Measurements from ENCODE around the gene SLC25A47. TPM values are rescaled to one million over a fixed set of nuclear protein-coding genes. Genes with fewer than 3 reads are reported as not detected.
A peak's percentile ranks its signal among the peaks of the same experiment; 100 is the strongest.

SLC25A47 gene
- total RNA-seq, 1 donor from 2014 or later: not detected

DNA sequence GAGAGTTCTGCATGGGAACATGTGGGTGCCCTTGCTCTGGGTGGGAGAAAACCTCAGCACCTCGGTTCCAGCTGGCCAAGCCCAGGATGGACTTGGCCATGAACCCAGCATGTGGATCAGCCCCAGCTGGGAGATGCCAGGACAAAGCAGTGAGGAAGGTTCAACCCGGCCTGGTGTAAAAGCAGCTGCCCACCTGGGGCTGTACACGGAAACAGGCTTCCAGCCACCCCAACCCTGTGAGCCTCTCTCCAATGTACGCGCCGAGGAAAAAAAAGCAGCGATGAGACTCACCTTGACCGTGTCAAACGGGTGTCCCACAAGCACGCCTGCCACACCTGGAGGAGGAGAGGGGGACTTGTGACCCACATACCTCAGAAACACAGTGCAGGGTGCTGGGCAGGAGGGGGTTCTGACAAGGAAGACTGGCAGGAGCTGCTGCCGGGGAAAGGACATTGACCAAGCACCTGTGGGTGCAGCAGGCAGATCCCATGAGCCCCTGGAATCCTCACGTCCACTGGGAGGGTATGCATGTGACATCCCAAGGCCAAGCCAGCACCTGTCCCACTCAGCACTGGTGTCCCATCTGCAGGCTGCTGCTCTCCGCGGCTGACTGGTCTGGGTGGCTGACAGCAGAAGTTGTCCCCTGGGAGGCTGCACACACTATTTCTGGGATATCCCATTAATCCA lies 24.4 kb upstream of the SLC25A47 start:
- Histone ChIP-seq H3K27me3 (no peaks in the 10 kb centered on the region), H3K4me3 (no peak overlapping the region), H3K4me1 (peaks cover 7 to 18% of the 10 kb centered on the region in 2 donors), H3K36me3 (no peaks in the 10 kb centered on the region), H3K27ac (peak overlapping the region in 1 of 2 donors; percentile 82), H3K9me3 (no peaks in the 10 kb centered on the region)
- TF ChIP-seq, protein P1, sequence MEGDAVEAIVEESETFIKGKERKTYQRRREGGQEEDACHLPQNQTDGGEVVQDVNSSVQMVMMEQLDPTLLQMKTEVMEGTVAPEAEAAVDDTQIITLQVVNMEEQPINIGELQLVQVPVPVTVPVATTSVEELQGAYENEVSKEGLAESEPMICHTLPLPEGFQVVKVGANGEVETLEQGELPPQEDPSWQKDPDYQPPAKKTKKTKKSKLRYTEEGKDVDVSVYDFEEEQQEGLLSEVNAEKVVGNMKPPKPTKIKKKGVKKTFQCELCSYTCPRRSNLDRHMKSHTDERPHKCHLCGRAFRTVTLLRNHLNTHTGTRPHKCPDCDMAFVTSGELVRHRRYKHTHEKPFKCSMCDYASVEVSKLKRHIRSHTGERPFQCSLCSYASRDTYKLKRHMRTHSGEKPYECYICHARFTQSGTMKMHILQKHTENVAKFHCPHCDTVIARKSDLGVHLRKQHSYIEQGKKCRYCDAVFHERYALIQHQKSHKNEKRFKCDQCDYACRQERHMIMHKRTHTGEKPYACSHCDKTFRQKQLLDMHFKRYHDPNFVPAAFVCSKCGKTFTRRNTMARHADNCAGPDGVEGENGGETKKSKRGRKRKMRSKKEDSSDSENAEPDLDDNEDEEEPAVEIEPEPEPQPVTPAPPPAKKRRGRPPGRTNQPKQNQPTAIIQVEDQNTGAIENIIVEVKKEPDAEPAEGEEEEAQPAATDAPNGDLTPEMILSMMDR (IDR thresholded peaks at IDR 0.05): no peak
- intact Hi-C loops (cut with DNase I): no loop called here
- no peak for DNase-seq (ENCODE audit: low spot score in 2 of 2)

DNA sequence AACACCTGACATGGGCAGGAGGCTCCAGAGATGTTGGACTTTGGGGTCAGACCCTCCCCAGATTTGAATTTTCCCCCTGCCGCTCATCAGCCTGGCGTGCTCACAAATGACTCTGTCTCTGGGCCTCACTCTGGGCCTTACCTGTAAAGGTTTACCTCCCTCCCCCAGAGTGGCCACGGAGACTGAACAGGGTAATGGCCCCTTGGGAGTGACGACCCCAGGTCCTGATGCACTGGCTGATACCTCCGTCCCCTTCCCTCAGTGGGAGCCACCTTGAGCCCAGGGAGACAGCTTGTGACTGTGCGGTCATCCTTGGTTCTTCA lies 23.9 kb upstream of the SLC25A47 start:
- TF ChIP-seq, protein P1 (IDR thresholded peaks at IDR 0.05): no peak
- Histone ChIP-seq H3K4me3 (no peak overlapping the region), H3K36me3 (no peaks in the 10 kb centered on the region), H3K27ac (no peak overlapping the region), H3K4me1 (peaks cover 7 to 17% of the 10 kb centered on the region in 2 donors), H3K9me3 (no peaks in the 10 kb centered on the region), H3K27me3 (no peaks in the 10 kb centered on the region)
- intact Hi-C loops (cut with DNase I): no loop called here
- DNase-seq (ENCODE audit: low spot score in 2 of 2): no peak

- DNase-seq (ENCODE audit: low spot score in 2 of 2): no peak
- no peaks in the 10 kb centered on the region for H3K9me3 ChIP-seq
- no peak overlapping the region for H3K4me3 ChIP-seq
- intact Hi-C loops (cut with DNase I): loop anchor here (10.0 kb wide), 1 partner anchor 538 kb away; no protein-coding TSS in a partner anchor
- H3K27me3 ChIP-seq: no peaks in the 10 kb centered on the region
- TF ChIP-seq, protein P1 (IDR thresholded peaks at IDR 0.05): no peak
- H3K36me3 ChIP-seq: no peaks in the 10 kb centered on the region
- peaks cover 6 to 18% of the 10 kb centered on the region in 2 donors for H3K4me1 ChIP-seq
- no peak overlapping the region for H3K27ac ChIP-seq
Observed at GRCh38 chr14:100302616-100303015, 20.5 kb upstream of the SLC25A47 start.

DNA sequence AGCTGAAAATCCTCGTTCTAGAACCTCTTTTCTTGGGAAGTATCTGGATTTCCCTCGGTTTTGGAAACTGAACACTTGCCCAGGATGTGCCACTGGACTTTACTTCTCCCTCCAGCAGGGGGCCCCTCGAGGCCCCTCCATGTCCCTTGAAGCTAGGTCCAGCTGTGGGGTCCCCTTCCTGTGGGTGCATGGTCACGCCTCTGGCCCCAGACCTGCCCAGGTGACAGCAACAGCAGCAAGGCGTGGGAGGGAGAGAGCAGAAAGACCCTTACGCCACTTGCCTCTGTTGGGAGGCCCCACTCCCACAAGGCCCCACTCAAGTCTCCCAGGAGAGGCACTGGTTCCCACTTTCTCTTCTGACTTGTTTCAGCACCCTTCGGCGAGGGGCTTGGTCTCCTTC lies 20.0 kb upstream of the SLC25A47 start:
- no peak for DNase-seq (ENCODE audit: low spot score in 2 of 2)
- no peaks in the 10 kb centered on the region for H3K36me3 ChIP-seq
- no peaks in the 10 kb centered on the region for H3K9me3 ChIP-seq
- no peaks in the 10 kb centered on the region for H3K27me3 ChIP-seq
- peaks cover 3 to 12% of the 10 kb centered on the region in 2 donors for H3K4me1 ChIP-seq
- no peak overlapping the region for H3K4me3 ChIP-seq
- H3K27ac ChIP-seq: no peak overlapping the region
- intact Hi-C loops (cut with DNase I): loop anchor here (10.0 kb wide), 1 partner anchor 538 kb away; no protein-coding TSS in a partner anchor
- TF ChIP-seq, protein P1 (IDR thresholded peaks at IDR 0.05): peak in 2 of 3 experiments; percentile 30 to 50

- Histone ChIP-seq H3K9me3 (no peaks in the 10 kb centered on the region), H3K27me3 (no peaks in the 10 kb centered on the region), H3K27ac (peak overlapping the region in 1 of 2 donors; percentile 75), H3K4me3 (no peak overlapping the region), H3K36me3 (no peaks in the 10 kb centered on the region), H3K4me1 (peaks cover 3 to 12% of the 10 kb centered on the region in 2 donors)
- DNase-seq (ENCODE audit: low spot score in 2 of 2): no peak
- TF ChIP-seq, protein P1 (IDR thresholded peaks at IDR 0.05): no peak
- intact Hi-C loops (cut with DNase I): loop anchor here (2.0 to 10.0 kb wide), 2 partner anchors 111 to 539 kb away; no protein-coding TSS in a partner anchor
Observed at GRCh38 chr14:100303925-100304324, 19.2 kb upstream of the SLC25A47 start.

Data from ascending aorta (tissue), 2 donors.